Measurements from ENCODE around the gene ZFYVE28.

DNA sequence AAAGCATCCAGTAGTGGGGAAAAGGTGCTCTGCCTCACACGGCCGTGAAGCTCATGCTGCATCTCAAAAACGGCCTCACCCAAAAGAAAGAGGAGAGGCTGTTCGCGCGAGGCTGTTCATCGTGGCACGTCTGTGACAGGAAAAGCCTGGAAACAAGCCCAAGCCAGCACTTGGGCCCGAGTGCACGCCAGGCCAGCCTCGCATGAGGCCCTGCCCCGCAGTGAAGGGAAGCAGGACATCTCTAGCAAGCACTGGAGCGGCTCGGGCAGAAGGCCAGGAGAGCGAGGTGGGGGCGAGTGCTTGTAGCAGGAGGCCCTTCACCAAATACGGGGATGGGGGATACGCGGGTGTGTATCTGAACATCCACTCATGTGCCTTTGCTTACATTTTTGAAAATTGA lies 116.6 kb downstream of the ZFYVE28 start:
- no peak for TF ChIP-seq POLR2A (IDR thresholded peaks at IDR 0.05)
- TF ChIP-seq, protein P1, sequence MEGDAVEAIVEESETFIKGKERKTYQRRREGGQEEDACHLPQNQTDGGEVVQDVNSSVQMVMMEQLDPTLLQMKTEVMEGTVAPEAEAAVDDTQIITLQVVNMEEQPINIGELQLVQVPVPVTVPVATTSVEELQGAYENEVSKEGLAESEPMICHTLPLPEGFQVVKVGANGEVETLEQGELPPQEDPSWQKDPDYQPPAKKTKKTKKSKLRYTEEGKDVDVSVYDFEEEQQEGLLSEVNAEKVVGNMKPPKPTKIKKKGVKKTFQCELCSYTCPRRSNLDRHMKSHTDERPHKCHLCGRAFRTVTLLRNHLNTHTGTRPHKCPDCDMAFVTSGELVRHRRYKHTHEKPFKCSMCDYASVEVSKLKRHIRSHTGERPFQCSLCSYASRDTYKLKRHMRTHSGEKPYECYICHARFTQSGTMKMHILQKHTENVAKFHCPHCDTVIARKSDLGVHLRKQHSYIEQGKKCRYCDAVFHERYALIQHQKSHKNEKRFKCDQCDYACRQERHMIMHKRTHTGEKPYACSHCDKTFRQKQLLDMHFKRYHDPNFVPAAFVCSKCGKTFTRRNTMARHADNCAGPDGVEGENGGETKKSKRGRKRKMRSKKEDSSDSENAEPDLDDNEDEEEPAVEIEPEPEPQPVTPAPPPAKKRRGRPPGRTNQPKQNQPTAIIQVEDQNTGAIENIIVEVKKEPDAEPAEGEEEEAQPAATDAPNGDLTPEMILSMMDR (IDR thresholded peaks at IDR 0.05) = no peak

Data from adrenal gland (tissue), 5 donors.